Measurements from ENCODE around the gene LRRFIP1.
A peak's percentile ranks its signal among the peaks of the same experiment; 100 is the strongest.

Gene LRRFIP1

DNA sequence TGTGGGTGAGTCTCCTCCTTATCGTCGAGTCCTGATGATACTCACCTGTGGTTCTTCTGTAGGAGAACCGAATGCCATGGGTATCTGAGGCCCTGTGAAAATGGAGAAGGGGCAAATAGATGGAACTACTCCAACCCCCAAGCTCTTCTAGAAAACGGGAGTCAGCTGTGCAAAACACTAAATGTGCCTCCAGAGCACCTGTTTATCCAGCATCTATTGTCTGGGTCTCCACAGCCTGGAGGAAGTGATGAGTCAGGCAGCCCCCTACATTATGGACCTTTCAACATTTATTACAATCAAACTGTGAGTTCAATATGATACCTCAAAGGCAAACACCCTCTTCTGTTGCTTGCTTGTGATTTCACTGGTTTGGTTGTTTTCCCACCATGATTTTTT lies 9.8 kb upstream of the LRRFIP1 start:
- TF ChIP-seq POLR2A (IDR thresholded peaks at IDR 0.05; ENCODE audit: low read depth, low read length) (no peak), POLR2AphosphoS5 (IDR thresholded peaks at IDR 0.05; ENCODE audit: low read depth, low read length) (no peak), TAF1 (IDR thresholded peaks at IDR 0.05; ENCODE audit: low read depth, low read length) (no peak)
- no peak for FAIRE-seq
- no peak for DNase-seq (ENCODE audit: insufficient read length, low spot score)

DNA sequence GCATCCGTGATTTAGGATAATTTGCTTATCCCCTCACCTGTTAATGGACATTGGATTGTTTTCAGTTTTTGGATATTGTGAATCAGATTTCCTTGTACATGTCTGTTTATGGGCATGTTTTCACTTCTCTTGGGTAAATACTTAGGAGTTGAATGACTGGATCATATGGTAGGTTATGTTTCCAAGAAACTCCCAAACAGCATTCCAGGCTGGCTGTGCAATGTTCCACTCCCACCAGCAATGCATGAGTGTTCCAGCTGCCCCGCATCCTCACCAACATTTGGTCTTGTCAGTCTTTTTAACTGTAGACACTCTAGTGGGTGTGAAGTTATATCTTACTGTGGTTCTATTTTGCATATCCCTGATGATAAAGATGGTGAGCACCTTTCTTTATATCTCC lies 8.9 kb upstream of the LRRFIP1 start:
- TF ChIP-seq SPI1 (IDR thresholded peaks at IDR 0.05; ENCODE audit: low read depth, low read length) (no peak), POU2F2 (IDR thresholded peaks at IDR 0.05; ENCODE audit: low read depth, low read length) (no peak), POLR2AphosphoS5 (IDR thresholded peaks at IDR 0.05; ENCODE audit: low read depth, low read length) (no peak), POLR2A (IDR thresholded peaks at IDR 0.05; ENCODE audit: low read depth, low read length) (no peak), TAF1 (IDR thresholded peaks at IDR 0.05; ENCODE audit: low read depth, low read length) (no peak), PAX5 (IDR thresholded peaks at IDR 0.05; ENCODE audit: insufficient read depth, low read length, severe bottlenecking) (no peak)
- FAIRE-seq: peak; percentile 73
- no peak for DNase-seq (ENCODE audit: insufficient read length, low spot score)

DNA sequence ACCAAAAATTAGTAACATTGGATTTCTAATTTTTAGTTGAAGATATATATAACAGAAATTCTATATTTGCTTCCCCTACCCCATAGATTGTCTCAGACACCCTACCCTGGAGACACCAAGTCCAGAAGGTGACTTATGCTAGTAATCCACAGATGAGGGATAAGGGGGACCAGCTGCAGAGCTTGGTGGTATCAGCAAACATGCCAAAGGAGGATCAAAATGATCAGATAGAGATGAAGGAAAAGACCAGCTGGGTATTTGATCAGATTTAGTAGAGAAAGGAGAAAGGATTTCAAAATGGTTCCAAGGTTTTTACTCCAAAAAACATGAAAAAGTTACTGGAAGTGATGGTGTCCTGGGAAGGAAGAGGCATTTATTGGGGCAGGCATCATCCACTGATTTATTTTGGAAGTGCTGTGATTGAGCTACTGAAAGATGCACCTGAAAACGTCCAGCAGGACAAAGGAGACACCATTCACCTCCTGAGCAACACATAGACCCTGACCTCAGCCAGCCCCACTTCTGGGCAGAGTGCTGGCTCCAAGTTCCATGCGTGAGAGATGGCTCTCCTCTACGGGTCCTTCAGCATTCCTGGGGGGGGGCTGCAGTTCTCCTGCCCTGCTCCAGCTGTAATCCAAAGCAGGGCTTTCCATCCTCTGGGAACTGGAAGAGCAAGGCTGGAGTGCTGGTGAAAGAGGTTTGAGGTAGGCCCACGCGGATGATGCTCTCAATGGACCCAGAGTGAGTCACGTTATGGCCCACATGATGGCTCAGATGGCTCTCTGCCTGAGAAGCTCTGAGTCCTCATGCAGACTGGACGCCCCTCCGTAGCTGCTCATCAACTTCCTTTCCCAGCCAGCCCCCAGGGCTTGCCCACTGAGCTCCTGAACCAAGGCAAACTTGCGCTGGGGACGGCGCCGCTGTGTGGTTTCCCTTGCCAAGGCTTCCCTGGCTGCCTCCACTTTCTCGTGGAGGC lies 3.7 kb upstream of the LRRFIP1 start:
- TF ChIP-seq POLR2A (IDR thresholded peaks at IDR 0.05; ENCODE audit: low read depth, low read length): no peak
- no peak for TF ChIP-seq PAX5 (IDR thresholded peaks at IDR 0.05; ENCODE audit: insufficient read depth, low read length, severe bottlenecking)
- no peak for TF ChIP-seq POLR2AphosphoS5 (IDR thresholded peaks at IDR 0.05; ENCODE audit: low read depth, low read length)
- no peak for TF ChIP-seq SPI1 (IDR thresholded peaks at IDR 0.05; ENCODE audit: low read depth, low read length)
- TF ChIP-seq TAF1 (IDR thresholded peaks at IDR 0.05; ENCODE audit: low read depth, low read length): no peak
- no peak for TF ChIP-seq POU2F2 (IDR thresholded peaks at IDR 0.05; ENCODE audit: low read depth, low read length)
- FAIRE-seq: no peak
- no peak for DNase-seq (ENCODE audit: insufficient read length, low spot score)

DNA sequence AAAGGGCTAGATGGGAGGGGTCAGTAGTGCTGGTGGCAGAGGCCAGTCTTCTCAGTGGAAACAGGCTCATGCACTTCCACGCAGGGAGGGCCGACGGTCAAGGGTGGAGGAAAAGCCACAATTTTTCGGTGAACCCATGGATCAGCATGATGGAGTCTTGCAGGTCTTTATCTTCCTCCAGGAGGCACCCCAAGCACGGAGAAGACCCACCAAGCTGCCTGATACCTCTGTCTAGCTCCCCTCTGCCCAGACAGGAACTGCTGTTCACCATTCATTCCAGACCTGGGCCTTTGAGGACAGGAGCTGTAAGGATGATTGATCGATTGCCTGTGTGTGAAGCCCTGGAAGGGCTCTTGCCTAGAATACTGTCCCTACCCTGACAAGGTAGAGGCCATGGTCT lies 2.8 kb upstream of the LRRFIP1 start:
- FAIRE-seq (no peak), DNase-seq (ENCODE audit: insufficient read length, low spot score) (no peak)
- TF ChIP-seq POLR2A (IDR thresholded peaks at IDR 0.05; ENCODE audit: low read depth, low read length): no peak
- peak; percentile 8; the same call in 1 of the 2 replicates for TF ChIP-seq SPI1 (IDR thresholded peaks at IDR 0.05; ENCODE audit: low read depth, low read length)

DNA sequence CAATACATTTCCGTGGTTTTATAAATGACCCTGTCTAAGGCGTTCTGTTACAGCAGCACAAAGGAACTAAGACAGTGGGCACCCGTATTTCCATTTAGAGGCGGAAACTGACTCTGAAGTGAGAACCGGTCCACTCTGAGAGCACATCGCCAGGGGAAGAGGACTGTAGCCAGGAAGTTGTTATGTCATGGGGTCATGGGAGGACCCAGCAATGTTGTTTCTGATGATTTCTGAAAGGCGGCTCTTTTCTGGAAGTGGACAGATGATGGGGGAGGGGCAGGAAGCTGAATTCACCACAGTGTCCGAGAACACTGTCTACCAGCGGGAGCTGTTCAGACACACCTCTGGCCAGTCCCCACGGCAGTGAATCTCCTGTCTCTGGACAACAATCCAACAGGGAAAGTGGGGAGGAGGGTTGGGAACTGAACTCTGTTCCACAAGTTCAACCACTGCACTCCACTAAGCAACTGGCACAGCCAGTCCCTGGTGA lies 2.1 kb upstream of the LRRFIP1 start:
- DNase-seq (ENCODE audit: insufficient read length, low spot score) (no peak), FAIRE-seq (no peak)
- TF ChIP-seq SPI1 (IDR thresholded peaks at IDR 0.05; ENCODE audit: low read depth, low read length) (no peak), POLR2AphosphoS5 (IDR thresholded peaks at IDR 0.05; ENCODE audit: low read depth, low read length) (no peak), PAX5 (IDR thresholded peaks at IDR 0.05; ENCODE audit: insufficient read depth, low read length, severe bottlenecking) (no peak), POLR2A (IDR thresholded peaks at IDR 0.05; ENCODE audit: low read depth, low read length) (no peak), POU2F2 (IDR thresholded peaks at IDR 0.05; ENCODE audit: low read depth, low read length) (no peak), TAF1 (IDR thresholded peaks at IDR 0.05; ENCODE audit: low read depth, low read length) (no peak)

DNA sequence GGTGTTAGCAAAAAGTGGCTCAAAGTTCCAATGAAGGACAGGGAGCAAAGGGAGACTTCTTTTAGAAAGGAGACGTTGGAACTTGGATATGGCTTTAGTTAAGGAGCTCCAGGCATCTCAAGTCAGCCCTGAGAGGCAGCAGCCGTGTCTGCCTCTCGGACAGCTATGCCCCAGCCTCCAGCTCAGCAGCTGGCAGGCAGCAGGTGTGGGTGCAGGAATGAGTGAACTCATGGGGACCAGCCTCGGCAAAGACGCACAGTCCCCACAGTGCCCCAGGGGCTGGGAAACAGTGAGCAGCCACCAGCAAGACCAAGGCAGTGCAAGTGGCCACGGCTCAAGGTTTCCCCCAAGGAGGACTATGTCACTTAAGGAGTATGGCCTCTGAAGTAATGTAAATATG lies 1.6 kb upstream of the LRRFIP1 start:
- FAIRE-seq (no peak), DNase-seq (ENCODE audit: insufficient read length, low spot score) (no peak)
- TF ChIP-seq TAF1 (IDR thresholded peaks at IDR 0.05; ENCODE audit: low read depth, low read length): no peak
- no peak for TF ChIP-seq POLR2A (IDR thresholded peaks at IDR 0.05; ENCODE audit: low read depth, low read length)
- no peak for TF ChIP-seq SPI1 (IDR thresholded peaks at IDR 0.05; ENCODE audit: low read depth, low read length)
- TF ChIP-seq PAX5 (IDR thresholded peaks at IDR 0.05; ENCODE audit: insufficient read depth, low read length, severe bottlenecking): no peak
- TF ChIP-seq POLR2AphosphoS5 (IDR thresholded peaks at IDR 0.05; ENCODE audit: low read depth, low read length): no peak
- TF ChIP-seq POU2F2 (IDR thresholded peaks at IDR 0.05; ENCODE audit: low read depth, low read length): no peak

DNA sequence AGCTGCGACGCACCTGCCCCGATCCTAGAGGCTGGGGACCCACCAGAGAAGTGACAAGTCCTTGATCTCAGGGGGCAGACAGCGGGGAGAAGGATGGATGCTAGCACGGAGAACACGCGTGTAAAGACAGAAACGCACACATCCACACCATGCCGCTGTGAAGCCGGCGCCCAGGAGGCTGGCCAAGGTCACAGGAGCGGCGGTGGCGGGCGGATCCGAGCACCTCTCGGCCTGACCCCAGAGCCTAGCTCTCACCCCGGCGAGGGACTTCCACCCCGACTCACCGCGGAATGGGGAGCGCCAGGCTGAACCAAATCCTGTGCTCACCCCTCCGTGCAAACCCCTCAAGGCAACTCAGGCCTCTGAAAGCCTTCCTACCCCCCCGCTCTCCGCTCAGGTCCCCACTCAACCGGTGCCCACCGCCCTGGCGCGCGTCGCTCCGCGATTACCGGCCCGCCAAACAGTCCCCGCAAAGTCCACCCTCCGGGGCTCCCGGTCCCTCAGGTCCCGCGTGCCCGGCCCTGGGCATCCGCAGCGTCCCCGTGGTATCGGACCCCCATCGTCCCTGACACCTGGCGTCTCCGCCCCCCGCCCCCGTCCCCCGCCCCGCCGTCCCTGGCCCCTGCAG lies 460 bp upstream of the LRRFIP1 start:
- TF ChIP-seq PAX5 (IDR thresholded peaks at IDR 0.05; ENCODE audit: insufficient read depth, low read length, severe bottlenecking) (no peak), TAF1 (IDR thresholded peaks at IDR 0.05; ENCODE audit: low read depth, low read length) (no peak), SPI1 (IDR thresholded peaks at IDR 0.05; ENCODE audit: low read depth, low read length) (no peak), POU2F2 (IDR thresholded peaks at IDR 0.05; ENCODE audit: low read depth, low read length) (no peak), POLR2AphosphoS5 (IDR thresholded peaks at IDR 0.05; ENCODE audit: low read depth, low read length) (no peak), POLR2A (IDR thresholded peaks at IDR 0.05; ENCODE audit: low read depth, low read length) (no peak)
- FAIRE-seq (no peak), DNase-seq (ENCODE audit: insufficient read length, low spot score) (no peak)

DNA sequence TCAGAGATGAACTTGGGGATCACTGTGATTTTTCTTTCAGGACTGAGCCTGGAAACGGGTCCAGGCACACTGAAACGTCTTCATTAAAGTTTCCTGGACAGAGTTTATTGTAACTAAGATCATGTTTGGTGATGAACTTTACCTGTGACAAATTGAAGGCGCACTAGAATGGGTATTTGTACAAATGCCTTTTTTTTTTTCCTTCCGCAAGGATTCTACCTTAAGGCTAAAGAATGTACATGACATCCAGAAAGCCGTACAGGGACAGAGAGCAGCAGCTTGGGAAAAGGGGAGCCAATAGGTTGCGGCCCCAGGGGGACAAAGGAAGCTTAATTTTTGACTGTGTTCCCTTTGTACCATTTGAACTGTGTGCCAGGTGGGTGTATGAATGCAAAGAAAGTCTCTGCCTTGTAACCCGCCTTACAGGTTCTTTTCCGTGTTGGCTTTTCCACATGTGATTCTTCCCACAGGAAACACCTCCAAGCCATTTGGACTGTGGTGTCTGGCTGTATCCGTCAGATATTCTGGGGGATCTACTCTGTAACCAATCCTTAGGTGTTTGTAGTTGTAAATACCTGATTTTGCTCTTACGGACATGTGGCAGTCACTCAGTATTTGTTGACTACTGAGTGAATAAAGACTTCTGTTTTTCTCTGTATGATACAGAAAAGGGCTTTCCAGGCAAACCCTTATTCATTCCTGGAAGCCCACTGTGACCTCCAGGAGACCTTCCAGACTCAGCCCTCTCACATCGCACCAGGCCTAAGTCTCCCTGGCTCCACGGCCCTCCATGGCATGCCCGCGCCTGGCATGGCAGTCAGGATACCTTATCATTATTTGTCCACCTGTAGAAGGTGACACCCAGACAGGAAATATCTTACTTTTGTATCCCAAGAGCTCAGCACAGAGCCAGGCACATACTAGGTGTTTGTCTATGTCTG lies 1.1 kb downstream of the LRRFIP1 start:
- no peak for TF ChIP-seq POU2F2 (IDR thresholded peaks at IDR 0.05; ENCODE audit: low read depth, low read length)
- no peak for TF ChIP-seq POLR2A (IDR thresholded peaks at IDR 0.05; ENCODE audit: low read depth, low read length)
- TF ChIP-seq TAF1 (IDR thresholded peaks at IDR 0.05; ENCODE audit: low read depth, low read length): no peak
- TF ChIP-seq POLR2AphosphoS5 (IDR thresholded peaks at IDR 0.05; ENCODE audit: low read depth, low read length): no peak
- no peak for TF ChIP-seq SPI1 (IDR thresholded peaks at IDR 0.05; ENCODE audit: low read depth, low read length)
- TF ChIP-seq PAX5 (IDR thresholded peaks at IDR 0.05; ENCODE audit: insufficient read depth, low read length, severe bottlenecking): no peak
- no peak for FAIRE-seq
- DNase-seq (ENCODE audit: insufficient read length, low spot score): no peak

DNA sequence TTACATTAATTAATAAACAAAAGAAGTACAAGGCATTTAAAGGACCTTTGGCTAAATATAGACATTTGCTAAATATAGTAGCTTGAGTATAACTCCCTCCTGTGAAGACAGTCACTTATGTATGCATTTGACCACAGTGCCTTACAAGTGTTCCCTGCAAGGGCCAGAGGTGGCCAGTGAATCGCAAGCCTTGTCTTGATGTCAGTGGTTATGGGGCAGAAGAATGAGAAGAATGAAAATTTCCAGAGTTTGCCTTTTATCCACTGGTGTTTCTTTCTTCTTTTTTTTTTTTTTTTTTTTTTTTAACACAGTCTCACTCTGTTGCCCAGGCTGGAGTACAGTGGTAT lies 1.8 kb downstream of the LRRFIP1 start:
- TF ChIP-seq POLR2AphosphoS5 (IDR thresholded peaks at IDR 0.05; ENCODE audit: low read depth, low read length): no peak
- TF ChIP-seq PAX5 (IDR thresholded peaks at IDR 0.05; ENCODE audit: insufficient read depth, low read length, severe bottlenecking): no peak
- no peak for TF ChIP-seq POLR2A (IDR thresholded peaks at IDR 0.05; ENCODE audit: low read depth, low read length)
- TF ChIP-seq POU2F2 (IDR thresholded peaks at IDR 0.05; ENCODE audit: low read depth, low read length): no peak
- TF ChIP-seq SPI1 (IDR thresholded peaks at IDR 0.05; ENCODE audit: low read depth, low read length): no peak
- TF ChIP-seq TAF1 (IDR thresholded peaks at IDR 0.05; ENCODE audit: low read depth, low read length): no peak
- FAIRE-seq (no peak), DNase-seq (ENCODE audit: insufficient read length, low spot score) (no peak)
